SK-N-SH treated with all-trans-retinoic acid at 6 μM for 48 hours (cell line): ENCODE data around the gene CLMN.

Experiments
- ARNTL ChIP-seq: fragments of 450-650 bp; formaldehyde crosslinking; IDR thresholded peaks from 2 replicates; pipeline ENCODE4 v1.5.0; 2020; ENCODE audit warnings: low read depth, mild to moderate bottlenecking, moderate library complexity, borderline replicate concordance
- CREB5 ChIP-seq: fragments of 250-450 bp; sonication (Bioruptor Pico); IDR thresholded peaks from 2 replicates; pipeline ENCODE4 v1.5.1; 2020; ENCODE audit warnings: low read depth, mild to moderate bottlenecking, moderate library complexity
- CSDC2 ChIP-seq: fragments of 250-450 bp; sonication (Bioruptor Pico); IDR thresholded peaks from 2 replicates; pipeline ENCODE4 v1.5.0; 2020; ENCODE audit warnings: mild to moderate bottlenecking, moderate library complexity
- GLIS3 ChIP-seq: fragments of 250-450 bp; sonication (Bioruptor Pico); IDR thresholded peaks from 2 replicates; pipeline ENCODE4 v1.5.0; 2020; ENCODE audit warnings: mild to moderate bottlenecking, moderate library complexity
- OSR1 ChIP-seq: fragments of 250-450 bp; sonication (Bioruptor Pico); IDR thresholded peaks from 2 replicates; pipeline ENCODE4 v1.8.0; 2022; ENCODE audit warnings: moderate library complexity, mild to moderate bottlenecking, inconsistent platforms
- PPARA ChIP-seq: fragments of 250-450 bp; sonication (Bioruptor Pico); IDR thresholded peaks from 2 replicates; pipeline ENCODE4 v1.5.0; 2020; ENCODE audit warnings: mild to moderate bottlenecking, borderline replicate concordance
- RARB ChIP-seq: fragments of 250-450 bp; sonication (Bioruptor Pico); IDR thresholded peaks from 2 replicates; pipeline ENCODE4 v1.8.0; 2021; ENCODE audit warnings: mild to moderate bottlenecking, moderate library complexity
- SNAI2 ChIP-seq: fragments of 250-450 bp; sonication (Bioruptor Pico); IDR thresholded peaks from 2 replicates; pipeline ENCODE4 v1.5.0; 2020; ENCODE audit warnings: mild to moderate bottlenecking, moderate library complexity
- ZC3H10 ChIP-seq: fragments of 250-450 bp; sonication (Bioruptor Pico); IDR thresholded peaks from 2 replicates; pipeline ENCODE4 v1.5.1; 2021; ENCODE audit warnings: mild to moderate bottlenecking, moderate library complexity
- ZNF70 ChIP-seq: fragments of 450-650 bp; formaldehyde crosslinking; IDR thresholded peaks from 2 replicates; pipeline ENCODE4 v1.5.0; 2020; ENCODE audit warnings: mild to moderate bottlenecking, moderate library complexity
- TF ChIP-seq, protein P1 (sequence below): fragments of 250-450 bp; sonication (Bioruptor Pico); IDR thresholded peaks from 2 replicates; pipeline ENCODE4 v1.5.0; 2020; ENCODE audit warnings: mild to moderate bottlenecking, moderate library complexity

GRCh38 chr14:95310635-95311380 is 8.9 kb downstream of the CLMN start:
- TF ChIP-seq ARNTL (no peak), RARB (CRISPR knock-in tag) (no peak), ZNF70 (no peak), OSR1 (CRISPR knock-in tag) (no peak), PPARA (CRISPR knock-in tag) (no peak), CREB5 (no peak), SNAI2 (CRISPR knock-in tag) (no peak), ZC3H10 (CRISPR knock-in tag) (no peak), GLIS3 (CRISPR knock-in tag) (no peak), CSDC2 (CRISPR knock-in tag) (no peak)
- TF ChIP-seq, protein P1, sequence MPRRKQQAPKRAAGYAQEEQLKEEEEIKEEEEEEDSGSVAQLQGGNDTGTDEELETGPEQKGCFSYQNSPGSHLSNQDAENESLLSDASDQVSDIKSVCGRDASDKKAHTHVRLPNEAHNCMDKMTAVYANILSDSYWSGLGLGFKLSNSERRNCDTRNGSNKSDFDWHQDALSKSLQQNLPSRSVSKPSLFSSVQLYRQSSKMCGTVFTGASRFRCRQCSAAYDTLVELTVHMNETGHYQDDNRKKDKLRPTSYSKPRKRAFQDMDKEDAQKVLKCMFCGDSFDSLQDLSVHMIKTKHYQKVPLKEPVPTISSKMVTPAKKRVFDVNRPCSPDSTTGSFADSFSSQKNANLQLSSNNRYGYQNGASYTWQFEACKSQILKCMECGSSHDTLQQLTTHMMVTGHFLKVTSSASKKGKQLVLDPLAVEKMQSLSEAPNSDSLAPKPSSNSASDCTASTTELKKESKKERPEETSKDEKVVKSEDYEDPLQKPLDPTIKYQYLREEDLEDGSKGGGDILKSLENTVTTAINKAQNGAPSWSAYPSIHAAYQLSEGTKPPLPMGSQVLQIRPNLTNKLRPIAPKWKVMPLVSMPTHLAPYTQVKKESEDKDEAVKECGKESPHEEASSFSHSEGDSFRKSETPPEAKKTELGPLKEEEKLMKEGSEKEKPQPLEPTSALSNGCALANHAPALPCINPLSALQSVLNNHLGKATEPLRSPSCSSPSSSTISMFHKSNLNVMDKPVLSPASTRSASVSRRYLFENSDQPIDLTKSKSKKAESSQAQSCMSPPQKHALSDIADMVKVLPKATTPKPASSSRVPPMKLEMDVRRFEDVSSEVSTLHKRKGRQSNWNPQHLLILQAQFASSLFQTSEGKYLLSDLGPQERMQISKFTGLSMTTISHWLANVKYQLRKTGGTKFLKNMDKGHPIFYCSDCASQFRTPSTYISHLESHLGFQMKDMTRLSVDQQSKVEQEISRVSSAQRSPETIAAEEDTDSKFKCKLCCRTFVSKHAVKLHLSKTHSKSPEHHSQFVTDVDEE (CRISPR knock-in tag), result no peak
